Fibroblast of skin of abdomen (primary cell): ENCODE results near the gene RPUSD3.

Experiments
- DNase-seq: peaks from one replicate; pipeline ENCODE4 v3.0.0-alpha.2; 2013

Gene RPUSD3

GRCh38 chr3:9833078-9833477 is 10.7 kb downstream of the RPUSD3 start:
- no peak for DNase-seq

- no peak for DNase-seq
Measured at GRCh38 chr3:9831253-9831652, 12.6 kb downstream of the RPUSD3 start.

- no peak for DNase-seq
Measured at GRCh38 chr3:9828801-9829755, 14.7 kb downstream of the RPUSD3 start.

GRCh38 chr3:9826815-9827573 is 16.8 kb downstream of the RPUSD3 start:
- DNase-seq = peak; percentile 13

GRCh38 chr3:9825451-9826040 is 18.3 kb downstream of the RPUSD3 start:
- DNase-seq = no peak

GRCh38 chr3:9820946-9821345 is 22.9 kb downstream of the RPUSD3 start:
- no peak for DNase-seq

GRCh38 chr3:9820543-9820942 is 23.3 kb downstream of the RPUSD3 start:
- no peak for DNase-seq

GRCh38 chr3:9818666-9819335 is 25.0 kb downstream of the RPUSD3 start:
- DNase-seq = no peak

- DNase-seq = no peak
Measured at GRCh38 chr3:9817436-9817835, 26.4 kb downstream of the RPUSD3 start.

- no peak for DNase-seq
Measured at GRCh38 chr3:9815986-9816385, 27.8 kb downstream of the RPUSD3 start.

GRCh38 chr3:9812870-9813483 is 30.8 kb downstream of the RPUSD3 start:
- no peak for DNase-seq

GRCh38 chr3:9810846-9811245 is 33.0 kb downstream of the RPUSD3 start:
- DNase-seq = no peak

- no peak for DNase-seq
Measured at GRCh38 chr3:9810433-9810770, 33.4 kb downstream of the RPUSD3 start.

GRCh38 chr3:9809615-9810432 is 34.0 kb downstream of the RPUSD3 start, which contains the start of gene TTLL3:
TTLL3 (plus strand) TSS chr3:9810262; CDS start chr3:9810662, 400 bp downstream.
- peak; percentile 64 for DNase-seq

GRCh38 chr3:9809239-9809614 is 34.6 kb downstream of the RPUSD3 start:
- DNase-seq = no peak

GRCh38 chr3:9808345-9809037 is 35.3 kb downstream of the RPUSD3 start:
- DNase-seq = peak; percentile 14

GRCh38 chr3:9807981-9808344 is 35.8 kb downstream of the RPUSD3 start:
- DNase-seq = no peak

- no peak for DNase-seq
Measured at GRCh38 chr3:9806688-9807589, 36.9 kb downstream of the RPUSD3 start.

- DNase-seq = no peak
Measured at GRCh38 chr3:9806137-9806536, 37.7 kb downstream of the RPUSD3 start.

GRCh38 chr3:9804996-9805395 is 38.8 kb downstream of the RPUSD3 start:
- no peak for DNase-seq
